NCI-H2081 (cell line): ENCODE results near the gene DACH1.

Experiments
- DNase-seq, 2 experiments: peaks; one replicate each; lab custom pipeline; 2025; lab: John Stamatoyannopoulos, UW

DACH1 gene

GRCh38 chr13:71489041-71489440 lies 378.0 kb downstream of the DACH1 start:
- no peak for DNase-seq

- DNase-seq: no peak
These were observed 378.8 kb downstream of the DACH1 start for GRCh38 chr13:71488201-71488600.

GRCh38 chr13:71485913-71486312 lies 381.1 kb downstream of the DACH1 start:
- no peak for DNase-seq

- no peak for DNase-seq
These were observed 383.3 kb downstream of the DACH1 start for GRCh38 chr13:71483733-71484132.

- DNase-seq: no peak
These were observed 385.5 kb downstream of the DACH1 start for GRCh38 chr13:71481501-71481900.

DNA sequence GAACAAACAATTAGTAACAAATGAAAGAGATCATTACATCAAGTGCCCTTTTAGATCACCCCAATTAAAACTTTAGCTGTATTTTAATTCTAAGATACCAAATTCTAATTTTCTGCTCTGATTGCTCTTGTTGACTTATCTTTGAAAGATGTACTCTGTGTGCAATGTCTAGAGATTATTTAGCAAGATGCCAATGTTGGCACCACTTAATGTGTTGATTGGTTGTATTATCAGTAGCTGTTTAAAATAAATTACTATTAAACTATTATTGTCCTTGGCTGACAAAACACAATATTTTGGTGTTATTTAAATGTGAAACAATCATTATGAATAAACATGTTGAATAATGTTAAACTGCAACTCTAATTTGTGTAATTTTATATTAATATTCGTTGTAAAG lies 386.0 kb downstream of the DACH1 start:
- DNase-seq: no peak

DNA sequence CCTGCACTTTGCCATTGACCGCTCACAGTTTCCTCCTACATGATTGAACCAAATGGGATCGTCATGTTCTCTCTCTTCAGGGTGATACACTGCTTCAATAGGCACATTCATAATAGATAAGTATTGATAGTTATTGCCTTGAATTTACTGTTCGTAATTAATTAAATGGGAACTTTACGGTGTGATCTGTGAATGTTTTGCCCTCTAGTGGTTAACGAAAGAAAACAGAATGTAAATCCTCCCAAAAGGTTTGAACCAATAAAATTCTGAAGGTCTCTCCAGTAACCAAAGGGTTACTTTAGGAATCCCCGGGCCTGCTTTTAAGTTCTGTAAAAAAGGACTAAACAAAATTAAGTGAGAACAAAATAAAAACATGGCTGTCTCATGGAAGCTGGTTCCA lies 389.3 kb downstream of the DACH1 start:
- no peak for DNase-seq

GRCh38 chr13:71474936-71475335 lies 392.1 kb downstream of the DACH1 start:
- DNase-seq: no peak

DNA sequence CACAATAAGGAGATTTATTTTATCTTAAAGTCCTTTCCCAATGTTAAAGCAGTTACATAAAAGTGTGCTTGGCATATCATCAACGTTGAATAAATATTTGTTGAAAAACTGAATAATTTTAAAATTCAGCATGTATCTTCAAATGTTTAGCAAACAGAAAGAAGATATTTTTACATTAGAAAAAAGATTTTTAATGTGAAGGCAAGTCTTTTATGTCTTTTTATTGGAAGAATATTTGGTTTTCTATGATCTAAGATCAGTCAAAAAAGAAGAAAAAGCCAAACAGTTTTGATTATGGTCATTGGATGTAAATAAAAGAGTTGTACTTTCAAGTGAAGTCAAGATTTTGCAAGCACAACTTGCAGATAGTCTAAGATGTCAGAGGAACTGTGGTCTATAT lies 397.4 kb downstream of the DACH1 start:
- DNase-seq: no peak

- DNase-seq: no peak
These were observed 402.3 kb downstream of the DACH1 start for GRCh38 chr13:71464686-71465085.

GRCh38 chr13:71461892-71462291 lies 405.1 kb downstream of the DACH1 start:
- DNase-seq: no peak

GRCh38 chr13:71460211-71460610 lies 406.8 kb downstream of the DACH1 start:
- no peak for DNase-seq

GRCh38 chr13:71459708-71460107 lies 407.3 kb downstream of the DACH1 start:
- no peak for DNase-seq

- DNase-seq: no peak
These were observed 409.4 kb downstream of the DACH1 start for GRCh38 chr13:71457645-71458044.

DNA sequence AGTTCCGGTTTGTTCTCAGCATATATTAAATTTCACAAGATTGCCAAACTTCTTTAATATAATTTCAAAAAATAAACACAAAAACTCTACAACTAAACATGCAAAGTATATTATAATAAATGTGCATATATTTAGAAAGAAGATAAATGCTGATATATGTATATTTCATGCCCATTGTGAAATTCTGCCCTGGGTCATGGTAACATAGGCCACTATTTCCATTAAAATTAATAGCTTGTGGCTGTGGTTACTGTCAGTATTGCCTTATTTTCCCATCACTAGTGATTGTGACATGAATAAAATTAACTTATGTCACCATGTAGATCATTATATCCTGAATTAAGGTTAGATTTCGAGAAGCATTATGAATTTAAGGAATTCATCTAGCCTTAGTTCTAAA lies 410.9 kb downstream of the DACH1 start:
- no peak for DNase-seq

GRCh38 chr13:71454509-71454908 lies 412.5 kb downstream of the DACH1 start:
- no peak for DNase-seq

GRCh38 chr13:71448080-71448630 lies 418.8 kb downstream of the DACH1 start:
- DNase-seq: no peak

- DNase-seq: no peak
These were observed 429.3 kb downstream of the DACH1 start for GRCh38 chr13:71437704-71438103.

GRCh38 chr13:71430681-71431080 lies 436.3 kb downstream of the DACH1 start:
- no peak for DNase-seq

- no peak for DNase-seq
These were observed 449.8 kb downstream of the DACH1 start for GRCh38 chr13:71417205-71417604.

DNA sequence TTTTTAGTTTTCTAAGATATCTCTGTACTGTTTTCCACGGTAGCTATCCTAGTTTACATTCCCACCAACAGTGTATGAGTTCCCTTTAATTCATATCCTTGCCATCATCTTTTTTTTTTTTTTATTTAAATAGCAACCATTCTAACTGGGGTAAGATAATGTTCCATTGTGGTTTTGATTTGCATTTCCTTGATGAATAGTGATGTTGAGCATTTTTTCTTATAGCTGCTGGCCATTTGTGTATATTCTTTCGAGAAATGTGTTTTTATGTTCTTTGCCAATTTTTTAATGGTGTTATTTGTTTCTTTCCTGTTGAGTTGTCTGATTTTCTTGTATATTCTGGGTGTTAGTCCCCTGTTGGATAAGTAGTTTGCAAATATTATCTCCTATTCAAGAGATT lies 454.8 kb downstream of the DACH1 start:
- DNase-seq: no peak

- DNase-seq: no peak
These were observed 458.6 kb downstream of the DACH1 start for GRCh38 chr13:71408416-71408815.

- no peak for DNase-seq
These were observed 467.3 kb downstream of the DACH1 start for GRCh38 chr13:71399631-71400215.

- no peak for DNase-seq
These were observed 470.9 kb downstream of the DACH1 start for GRCh38 chr13:71396149-71396548.
